ENCODE results near the gene PLEKHD1. TPM values are rescaled to one million over a fixed set of nuclear protein-coding genes. Genes with fewer than 3 reads are reported as not detected.

The PLEKHD1 gene
- total RNA-seq = under 1 TPM; 0.05 to 0.15 TPM

DNA sequence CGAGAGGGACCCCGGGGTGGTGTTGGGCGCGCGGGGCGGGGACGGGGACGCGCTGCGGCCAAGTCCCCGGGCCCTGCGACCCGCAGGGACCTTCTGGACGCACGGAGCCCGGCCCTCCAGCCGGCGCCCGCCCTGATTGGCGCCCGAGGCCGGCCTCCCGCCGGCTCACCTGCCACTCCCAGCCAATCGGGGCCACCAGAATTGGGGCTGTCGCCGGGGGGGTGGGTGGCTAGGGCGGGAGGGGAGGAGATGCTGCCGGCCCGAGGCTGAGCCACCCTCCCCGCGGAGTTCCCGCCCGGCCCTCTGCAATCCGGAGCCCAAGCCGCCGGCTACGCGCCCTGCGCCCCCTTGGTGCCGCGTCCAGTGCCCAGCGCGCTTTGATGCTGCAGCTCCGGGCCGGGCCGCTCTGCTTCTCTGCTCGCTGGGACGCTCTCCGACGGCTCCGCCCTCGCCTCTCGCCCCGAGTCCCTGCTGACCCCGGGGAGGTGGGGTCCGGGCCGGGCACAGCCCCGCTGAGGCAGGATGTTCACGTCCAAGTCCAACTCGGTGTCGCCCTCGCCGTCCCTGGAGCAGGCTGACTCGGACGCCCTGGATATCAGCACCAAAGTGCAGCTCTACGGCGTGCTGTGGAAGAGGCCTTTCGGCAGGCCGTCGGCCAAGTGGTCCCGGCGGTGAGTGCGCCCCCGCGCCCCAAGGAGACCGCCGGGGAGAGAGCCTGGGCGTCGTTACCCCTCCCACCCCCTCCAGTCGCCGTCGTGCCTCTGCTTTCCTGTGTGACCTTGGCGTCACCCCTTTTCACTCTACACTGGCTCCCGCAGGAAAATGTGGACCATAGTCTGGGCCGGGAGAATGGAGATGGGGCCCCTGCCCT, at the start of gene PLEKHD1:
PLEKHD1 (plus strand) TSS at position 285 of the 871 bp plus-strand sequence; CDS start at position 523, 238 bp downstream.

GRCh38 chr14:69574263-69574953, 89.9 kb downstream of the PLEKHD1 start, which contains the start of gene CCDC177:
CCDC177 (minus strand) TSS chr14:69574871; CDS start chr14:69573622, 1,249 bp downstream.

Other genes starting within 250 kb of the PLEKHD1 start
- not detected for gene GALNT16, start 224.6 kb upstream of the PLEKHD1 start, total RNA-seq
- 100 to 1,000 TPM; 219 to 229 TPM for gene ERH, start 86.4 kb upstream of the PLEKHD1 start, total RNA-seq
- 10 to 100 TPM; 40.1 to 40.8 TPM for gene SLC39A9, start 86.0 kb upstream of the PLEKHD1 start, total RNA-seq
- gene CCDC177, start 90.1 kb downstream of the PLEKHD1 start, total RNA-seq = not detected
- gene SUSD6, start 126.9 kb downstream of the PLEKHD1 start, total RNA-seq = 10 to 100 TPM; 45.3 to 47.5 TPM

Data from activated naive CD4-positive, alpha-beta T cell treated with anti-CD3 and anti-CD28 coated beads, Interleukin-2, amount 10 ng/mL, durations not matched to agents 5 hours and 36 hours (primary cell).